Spleen (tissue), 7 donors: ENCODE results near the gene C1orf232.

ENCODE experiments used
- CTCF ChIP-seq, 11 experiments: fragments of 200-600 bp in 7 of 11; fragments of 450-650 bp in 4 of 11; sonication (generic) in 4 of 11; IDR thresholded peaks in 8 of 11; conservative IDR thresholded peaks in 3 of 11; 1 replicate in 7 of 11; 2 replicates in 4 of 11; pipeline versions ENCODE4 v1.4.0 to v1.8.0; 2016 to 2021; ENCODE audit warnings: antibody characterized with exemption in 11 of 11, inconsistent platforms in 4 of 11, mild to moderate bottlenecking in 1 of 11
- POLR2AphosphoS5 ChIP-seq, 3 donors: sonication (generic); formaldehyde crosslinking; IDR thresholded peaks; one replicate each; pipeline ENCODE4 v1.5.1; 2017; ENCODE audit warnings: antibody characterized with exemption in 3 of 3
- donor health status: DM: no; HTN: no; CAD: no; lungs with moderate emphysema.
- donor health status: DM: no; HTN: no; CAD: no.
- donor health status: DM: no; HTN: no; CAD: no.

GRCh38 chr1:26184086-26184485 is 15.3 kb upstream of the C1orf232 start:
- no peak for TF ChIP-seq CTCF (IDR thresholded peaks at IDR 0.05 in 8 of 11, conservative IDR thresholded peaks at IDR 0.05 in 3 of 11)
- no peak for TF ChIP-seq POLR2AphosphoS5 (IDR thresholded peaks at IDR 0.05)
